Stimulated activated CD4-positive, alpha-beta T cell treated with anti-CD3 and anti-CD28 coated beads, Interleukin-1b, Interleukin-23, amount 100 ng/mL, for 1 hour (primary cell): ENCODE results near the gene LDLRAD3.
"Not testable (repeated sequence)": the region's sequence is repeated elsewhere in the genome, so short reads cannot be mapped to it uniquely, and the experiment has no call there.

ENCODE experiments used
- DNase-seq, 2 donors: peaks; one replicate each; pipeline ENCODE4 v3.0.0-alpha.2; 2020; ENCODE audit warnings: low read depth in 2 of 2

The LDLRAD3 gene

DNA sequence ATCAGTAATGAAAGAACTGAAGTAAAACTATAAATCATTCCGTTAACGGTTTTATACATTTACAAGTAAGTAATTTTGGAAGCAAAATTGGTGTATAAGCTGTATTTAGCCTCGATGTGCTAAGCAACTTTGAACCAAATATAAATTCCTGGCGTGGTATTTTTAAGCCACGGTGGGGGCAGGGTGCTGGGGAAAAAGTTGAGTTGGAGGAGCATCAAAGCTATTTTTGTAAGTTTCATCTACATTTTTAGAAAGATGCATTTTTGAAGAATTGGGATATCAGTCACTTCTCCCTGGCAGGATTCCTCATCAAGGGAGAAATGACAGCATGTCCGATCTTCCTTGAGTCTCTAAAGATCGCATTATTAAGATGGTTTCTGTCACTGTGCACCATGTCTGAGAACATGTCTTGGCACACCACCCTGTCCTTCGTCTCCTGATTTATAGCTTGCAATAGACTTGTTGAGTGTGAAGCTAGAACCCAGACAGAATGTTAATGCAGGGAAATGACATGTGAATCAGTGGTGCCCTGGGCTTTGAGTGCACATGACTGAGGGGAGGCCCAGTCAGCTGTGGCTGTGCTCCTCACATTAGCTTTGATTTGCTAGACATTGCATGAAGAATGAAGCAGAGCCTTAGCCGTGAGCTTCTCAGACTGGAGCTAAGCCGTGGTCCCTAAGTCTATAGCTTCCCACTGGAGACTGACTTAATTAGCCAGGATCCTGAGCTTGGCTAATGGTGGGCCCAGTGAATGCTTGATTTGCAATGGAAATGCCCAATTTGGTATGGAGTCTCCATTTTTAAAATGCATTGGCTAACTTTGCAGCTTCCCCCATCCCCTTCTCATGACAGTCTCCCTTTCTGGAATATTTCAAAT lies 218.4 kb downstream of the LDLRAD3 start:
- DNase-seq = no peak

DNA sequence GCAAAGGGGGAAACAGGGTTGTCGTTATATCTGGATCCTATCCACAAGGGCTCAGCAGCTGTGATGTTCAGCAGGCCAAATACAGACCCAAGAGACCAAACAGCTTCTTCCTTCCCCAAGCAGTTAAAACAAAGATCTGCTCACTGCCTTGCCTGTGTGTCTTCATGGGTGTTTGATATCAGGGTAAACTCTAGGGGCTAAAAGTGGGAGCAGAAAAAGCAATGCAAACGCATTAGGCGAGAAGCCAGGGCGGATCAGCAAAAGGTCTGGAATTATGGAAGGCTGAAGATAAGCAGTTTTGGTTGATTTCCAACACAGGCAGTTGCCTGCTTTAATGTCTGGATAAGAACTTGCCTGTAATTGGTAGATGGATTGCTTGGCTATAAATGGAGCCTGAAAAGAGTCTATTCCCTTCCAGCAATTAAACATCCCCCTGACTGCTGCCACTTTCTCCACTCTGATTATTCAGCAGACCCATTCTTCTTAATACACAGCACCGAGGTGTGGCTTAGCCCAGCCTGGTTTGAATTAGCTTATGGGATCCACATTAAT lies 219.1 kb downstream of the LDLRAD3 start:
- DNase-seq = no peak

DNA sequence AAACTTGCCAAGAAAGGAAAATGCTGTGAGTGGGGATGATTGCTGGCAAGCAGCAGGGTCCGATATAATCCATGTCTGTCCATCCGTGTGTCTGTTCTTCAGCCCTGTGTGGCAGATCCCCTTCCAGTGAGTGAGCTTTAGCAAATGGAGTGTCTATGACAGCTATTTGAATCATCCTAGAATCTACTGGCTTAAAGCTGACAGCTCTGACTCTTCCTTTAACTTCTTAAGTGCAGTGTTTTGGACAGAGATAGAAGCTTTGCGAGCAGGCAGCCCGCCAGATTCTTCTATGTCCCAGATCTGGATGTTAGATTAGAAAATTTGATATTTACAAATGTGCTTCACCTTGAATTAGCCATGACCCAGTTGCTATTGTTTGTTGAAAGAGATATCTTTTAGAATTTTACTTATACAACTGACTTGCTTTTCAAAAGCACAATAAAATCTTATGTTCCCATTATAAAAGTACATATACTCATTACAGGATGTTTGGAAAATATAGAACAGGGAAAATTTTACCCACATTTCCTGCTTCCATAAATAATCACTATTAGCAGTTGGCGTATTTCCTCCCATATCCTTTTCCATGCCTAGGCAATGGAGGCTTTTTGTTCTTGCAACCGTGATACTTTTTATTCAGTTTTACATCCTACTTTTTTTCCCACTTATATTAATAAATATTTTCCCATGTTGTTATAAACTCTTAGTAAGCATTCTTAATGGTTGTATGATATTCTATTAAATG lies 220.8 kb downstream of the LDLRAD3 start:
- DNase-seq = no peak

DNA sequence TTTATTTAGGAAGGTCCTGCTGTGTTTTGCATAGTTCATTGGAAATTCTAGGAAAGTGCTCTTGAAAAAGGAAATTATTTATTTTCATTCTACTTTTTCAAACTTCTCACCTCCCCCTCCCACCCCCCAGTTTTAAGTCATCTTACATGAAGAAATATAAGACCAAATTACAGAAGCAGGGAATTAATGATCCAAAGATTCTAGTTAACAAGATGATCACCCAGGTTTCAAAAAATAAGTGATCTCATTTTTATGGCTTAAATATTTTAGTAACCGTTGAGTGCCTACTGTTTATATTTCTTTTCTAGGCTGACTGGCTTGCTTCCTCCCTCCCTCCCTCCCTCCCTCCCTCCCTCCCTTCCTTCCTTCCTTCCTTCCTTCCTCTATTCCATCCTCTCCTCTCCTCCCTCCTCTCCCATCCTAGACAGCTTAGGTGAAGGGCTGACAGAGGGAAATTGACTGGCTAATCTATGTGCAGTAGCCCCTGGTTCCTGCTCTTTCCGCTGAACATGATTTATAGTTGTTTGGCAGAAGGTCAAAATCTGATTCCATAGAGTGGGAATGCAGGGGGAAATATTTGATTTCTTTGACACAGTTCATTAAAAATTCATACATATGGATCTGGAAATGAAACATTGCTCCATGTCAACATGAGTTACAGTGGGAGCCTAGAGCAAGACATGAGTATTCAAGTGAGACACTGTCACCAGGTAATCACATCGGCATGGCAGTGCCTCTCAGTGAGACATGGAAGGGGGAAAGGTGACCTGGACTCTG lies 221.9 kb downstream of the LDLRAD3 start:
- DNase-seq = no peak

DNA sequence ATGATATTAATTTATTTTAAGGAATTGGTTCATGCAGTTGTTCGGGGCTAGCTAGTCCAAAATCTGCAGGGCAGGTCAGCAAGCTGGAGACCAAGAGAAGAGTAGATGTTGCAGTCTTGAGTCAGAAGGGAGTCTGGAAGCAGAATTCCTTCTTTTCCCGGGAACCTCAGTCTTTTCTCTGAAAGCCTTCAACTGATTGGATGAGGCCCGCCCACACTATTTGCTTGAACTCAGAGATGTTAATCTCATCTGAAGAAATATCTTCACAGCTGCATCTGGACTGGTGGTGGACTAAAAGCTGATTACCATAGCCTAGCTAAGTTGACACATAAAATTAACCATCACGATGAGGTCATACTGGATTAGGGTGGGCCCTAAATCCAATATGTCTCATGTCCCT lies 223.2 kb downstream of the LDLRAD3 start:
- no peak for DNase-seq

DNA sequence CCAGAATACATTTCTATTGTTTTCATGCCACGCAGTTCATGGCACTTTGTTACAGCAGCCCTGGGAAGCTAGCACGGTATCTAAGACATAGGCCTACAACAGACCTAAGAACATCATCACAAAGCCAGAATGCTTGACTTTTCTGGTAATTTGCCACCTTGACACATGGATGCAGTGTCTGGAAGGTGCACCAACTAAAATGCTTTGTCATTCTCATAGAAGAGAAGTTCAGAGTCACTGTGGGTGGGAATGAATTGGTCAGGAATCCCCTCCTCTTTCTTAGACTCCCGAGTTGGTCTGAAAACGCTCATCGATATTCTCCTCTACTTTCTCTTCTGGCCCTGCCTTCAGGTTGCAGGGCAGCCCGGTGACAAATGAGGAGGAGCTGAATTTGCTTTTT lies 223.9 kb downstream of the LDLRAD3 start:
- DNase-seq = no peak

DNA sequence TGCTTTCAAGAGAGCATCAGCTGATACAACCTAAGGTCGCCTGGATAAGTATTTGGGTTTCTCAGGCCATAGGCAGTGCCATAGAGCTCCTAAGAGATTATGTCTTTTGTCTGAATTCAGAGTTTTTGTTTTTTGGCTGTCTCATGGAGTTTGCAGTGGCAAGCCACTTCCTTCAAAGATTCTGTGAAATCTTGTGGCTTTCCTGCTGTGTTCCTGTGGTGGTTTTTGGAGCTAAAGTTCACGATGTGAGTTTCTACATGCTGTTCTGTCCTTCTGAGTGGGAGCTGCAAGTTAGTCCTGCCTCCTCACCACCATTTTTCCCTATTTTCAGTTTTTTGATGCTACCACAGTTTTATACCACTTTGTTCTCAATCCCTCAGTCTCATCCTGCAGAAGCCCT lies 234.0 kb downstream of the LDLRAD3 start:
- DNase-seq = no peak

DNA sequence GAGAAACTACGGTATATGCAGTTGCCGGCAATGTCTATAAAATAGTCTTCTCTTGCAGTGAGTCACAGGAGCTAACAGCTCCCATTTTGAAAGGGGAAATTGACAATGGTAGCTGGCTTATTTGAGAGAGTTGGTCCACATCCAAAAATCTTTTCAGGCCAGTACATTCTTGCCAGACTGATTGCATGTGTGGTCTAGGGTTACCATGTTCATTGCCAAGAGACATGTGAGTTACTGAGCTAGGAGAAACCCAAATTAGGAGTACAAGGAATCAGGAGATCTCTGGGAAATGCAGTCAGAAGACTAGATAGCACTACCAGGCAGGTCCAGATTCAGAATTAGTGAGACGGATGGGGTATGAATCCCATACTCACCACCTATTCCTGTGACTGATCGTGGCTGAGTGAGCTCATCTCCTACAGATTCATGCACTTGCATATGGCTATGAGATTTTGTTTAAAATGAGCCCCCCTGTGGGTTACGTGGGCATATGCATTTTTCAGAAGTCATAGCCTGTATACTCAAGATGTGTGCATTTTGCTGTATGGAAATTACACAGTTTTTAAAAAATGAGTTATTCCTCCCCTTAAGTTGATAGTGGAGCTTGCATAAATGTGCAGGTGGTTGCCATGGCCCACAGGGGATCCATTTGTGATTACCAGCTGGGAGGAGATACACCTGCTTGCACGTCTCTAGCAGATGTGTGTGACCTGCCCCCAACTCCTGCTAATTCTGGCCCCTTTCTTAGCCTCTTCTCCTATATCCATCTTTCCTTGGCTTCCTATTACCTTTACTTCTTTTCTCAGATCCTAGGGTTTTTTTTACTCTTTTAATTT lies 242.7 kb downstream of the LDLRAD3 start:
- no peak for DNase-seq

DNA sequence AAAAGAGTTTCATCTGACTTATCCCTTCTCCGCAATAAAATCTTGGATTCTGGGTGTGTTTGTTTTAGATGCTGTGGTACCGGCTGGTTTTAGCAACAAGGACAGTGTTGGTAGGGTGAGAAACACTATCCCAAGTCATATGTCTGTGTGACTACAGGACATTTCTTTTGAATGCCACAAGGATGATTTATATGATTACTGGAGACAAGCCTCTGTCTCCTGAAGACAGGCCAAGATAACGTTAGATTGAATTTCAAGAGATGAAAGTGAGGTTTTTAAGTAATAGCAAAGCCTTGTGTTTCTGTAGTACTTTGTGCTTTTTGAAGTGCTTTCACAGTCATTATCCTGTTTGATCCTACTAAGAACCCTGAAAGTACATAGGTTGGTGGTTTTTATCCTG lies 243.8 kb downstream of the LDLRAD3 start:
- DNase-seq = no peak

DNA sequence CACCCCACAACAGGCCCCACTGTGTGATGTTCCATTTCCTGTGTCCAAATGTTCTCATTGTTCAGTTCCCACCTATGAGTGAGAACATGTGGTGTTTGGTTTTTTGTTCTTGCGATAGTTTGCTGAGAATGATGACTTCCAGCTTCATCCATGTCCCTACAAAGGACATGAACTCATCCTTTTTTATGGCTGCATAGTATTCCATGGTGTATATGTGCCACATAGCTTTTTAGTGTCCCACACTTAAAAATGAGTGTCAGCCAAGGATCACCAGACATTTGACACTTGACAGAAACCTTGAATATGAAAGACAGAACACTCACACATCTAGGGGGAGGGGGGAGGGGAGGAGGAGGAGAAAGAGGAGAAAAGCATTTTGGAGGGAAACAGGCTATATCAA lies 245.9 kb downstream of the LDLRAD3 start:
- not testable (repeated sequence) for DNase-seq

DNA sequence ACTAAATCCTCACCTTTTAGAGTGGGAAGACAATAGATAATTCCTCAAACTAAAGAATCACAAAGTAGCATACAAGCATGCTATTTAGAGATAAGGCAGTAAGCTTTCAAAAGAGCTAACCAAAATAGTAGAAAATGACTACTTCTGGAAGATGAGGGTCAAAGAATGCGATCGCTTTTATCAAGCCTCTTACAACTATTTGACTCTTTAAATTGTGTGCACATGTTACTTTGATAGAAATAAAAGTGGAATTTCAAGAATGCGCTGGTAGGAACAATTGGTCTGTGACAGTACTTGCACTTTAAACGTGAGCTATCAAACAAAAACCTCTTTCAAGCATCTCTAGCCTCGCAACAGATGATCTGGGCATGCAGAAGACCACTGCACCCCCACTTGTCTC lies 248.1 kb downstream of the LDLRAD3 start:
- no peak for DNase-seq

DNA sequence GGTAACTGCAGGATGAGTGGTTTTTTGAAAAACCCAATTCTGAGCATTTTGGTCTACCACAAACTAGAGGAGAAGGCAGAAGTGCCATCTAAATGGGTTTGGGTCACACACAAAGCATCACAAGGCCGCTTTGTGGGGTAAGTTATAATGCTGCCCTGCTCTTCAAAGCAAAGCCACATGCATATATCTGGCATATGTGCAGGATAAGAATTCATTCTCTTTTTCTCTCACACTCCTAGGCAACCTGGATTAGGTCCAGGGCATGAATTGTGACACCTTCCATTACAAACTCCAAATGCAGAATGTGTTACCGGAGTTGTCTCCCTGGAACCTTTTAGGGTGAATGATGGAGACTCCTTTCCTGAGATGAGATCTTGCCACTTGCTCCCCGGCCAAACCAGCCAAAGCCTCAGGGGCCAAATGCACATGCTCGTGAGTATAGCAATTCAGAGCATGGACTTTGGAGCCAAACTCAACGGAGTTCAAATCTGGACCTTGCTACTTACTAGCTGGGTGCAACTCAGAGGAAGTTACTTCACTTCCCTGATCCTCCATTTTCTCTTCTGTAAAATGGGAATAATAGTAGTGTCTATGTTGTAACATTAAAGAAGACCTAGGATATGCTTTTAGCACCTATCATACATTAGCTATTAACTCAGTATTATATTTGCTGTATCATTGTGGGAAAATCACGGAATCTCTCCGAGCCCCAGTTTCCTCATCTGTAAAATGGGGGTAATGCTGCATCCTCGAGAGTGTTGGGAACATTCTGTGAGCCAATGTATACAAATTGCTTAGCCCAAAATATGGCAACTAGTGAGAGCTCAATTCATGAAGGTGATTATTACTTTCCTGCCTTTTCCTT lies 248.8 kb downstream of the LDLRAD3 start:
- no peak for DNase-seq

DNA sequence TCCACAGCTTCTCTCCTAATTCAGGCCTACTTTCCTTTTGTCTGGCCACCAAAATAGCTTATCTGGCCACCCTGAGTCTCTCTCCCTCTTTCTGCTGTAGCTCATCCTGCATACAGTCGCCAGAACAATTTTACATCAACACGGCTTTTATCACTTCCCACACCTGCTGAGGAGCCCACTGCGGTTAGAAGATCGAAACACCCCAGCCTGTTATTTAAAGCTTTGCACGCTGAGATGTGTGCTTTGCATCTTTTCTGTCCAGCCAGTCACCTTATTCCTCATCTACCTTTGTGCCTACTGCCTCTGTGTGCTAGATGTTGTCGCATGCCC lies 249.4 kb downstream of the LDLRAD3 start:
- DNase-seq = no peak

DNA sequence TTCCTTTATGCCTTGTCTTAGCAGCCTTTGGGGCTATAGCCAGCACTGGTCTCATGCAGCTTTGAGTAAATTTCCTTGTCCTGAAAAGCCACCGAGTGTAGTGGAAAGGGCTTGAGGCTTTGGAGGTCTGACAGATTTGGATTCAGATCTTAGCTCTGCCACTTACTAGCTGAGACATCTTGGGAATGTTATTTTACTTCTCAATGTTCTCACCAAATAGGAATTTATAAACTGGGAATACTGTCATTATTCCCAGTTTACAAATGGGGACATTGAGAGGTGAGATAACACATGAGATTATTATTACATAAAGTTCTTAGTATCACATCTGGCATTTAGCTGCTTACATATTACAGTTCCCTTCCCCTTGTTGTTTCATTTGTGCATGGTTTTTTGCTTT lies 249.9 kb downstream of the LDLRAD3 start:
- no peak for DNase-seq

DNA sequence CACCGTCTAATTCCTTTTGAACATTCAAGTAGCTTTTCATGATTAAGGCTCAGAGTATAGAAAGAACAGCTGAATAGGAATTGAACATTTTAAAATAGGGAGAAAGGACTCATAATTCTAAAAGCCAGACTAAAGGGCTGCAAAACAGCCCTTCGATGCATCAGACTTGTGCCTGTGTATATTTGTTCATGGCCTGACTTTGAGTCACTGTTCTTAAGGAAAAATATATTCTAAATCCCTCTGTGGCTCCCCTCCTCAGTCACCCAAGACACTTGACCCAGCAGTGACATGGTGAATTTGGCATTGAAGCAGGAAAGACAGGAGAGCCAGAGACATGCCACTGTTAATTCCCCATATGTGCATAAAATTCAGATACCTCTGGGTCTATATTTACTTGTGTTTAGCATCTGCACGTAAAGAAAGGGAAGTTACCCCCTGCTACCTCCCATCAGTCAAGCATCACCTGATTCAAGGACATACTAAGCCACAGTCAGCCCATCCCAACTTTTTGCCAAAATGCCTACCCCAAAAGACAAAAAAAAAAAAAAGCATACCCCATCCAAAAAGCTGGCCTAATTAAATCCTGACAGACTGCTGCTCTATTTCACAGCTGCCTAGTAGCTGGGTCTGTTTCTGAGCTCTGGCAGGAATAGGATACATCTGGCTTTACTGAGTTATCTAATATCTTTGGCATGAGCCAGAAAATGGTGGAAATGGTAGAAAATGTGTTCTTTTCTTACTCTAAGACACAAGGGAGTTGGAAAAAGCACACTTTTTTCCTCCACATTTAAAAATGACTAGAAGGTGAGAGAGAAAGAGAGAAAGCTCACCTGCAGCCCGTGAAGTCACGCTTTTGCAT lies 251.9 kb downstream of the LDLRAD3 start:
- DNase-seq = no peak

DNA sequence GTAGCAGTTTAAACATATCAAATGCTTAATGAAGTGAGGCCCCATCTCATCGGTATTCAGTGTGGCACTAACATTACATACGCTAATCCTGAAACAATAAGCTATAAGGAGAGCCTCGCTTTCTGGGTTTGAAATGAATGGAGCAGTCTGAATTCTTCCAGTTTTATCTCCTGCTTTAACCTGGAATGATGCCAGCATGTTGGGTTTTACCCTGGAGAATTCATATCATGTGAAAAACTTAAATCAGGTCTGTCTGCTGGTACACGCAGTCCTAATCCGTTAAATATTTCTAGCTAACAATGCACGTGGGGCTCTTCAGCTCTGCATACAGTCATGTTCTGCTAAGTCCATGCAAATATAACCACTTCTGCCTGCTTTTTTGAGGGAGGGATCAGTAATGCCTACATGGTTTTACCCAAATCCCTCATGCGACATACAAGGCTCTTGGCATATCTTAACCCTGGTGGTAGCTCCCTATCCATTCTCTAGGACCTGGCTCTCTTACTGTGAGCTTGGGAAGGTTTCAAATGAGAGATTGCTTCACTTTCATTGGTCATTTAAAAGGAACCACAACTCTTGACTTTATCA lies 252.6 kb downstream of the LDLRAD3 start:
- DNase-seq = no peak

DNA sequence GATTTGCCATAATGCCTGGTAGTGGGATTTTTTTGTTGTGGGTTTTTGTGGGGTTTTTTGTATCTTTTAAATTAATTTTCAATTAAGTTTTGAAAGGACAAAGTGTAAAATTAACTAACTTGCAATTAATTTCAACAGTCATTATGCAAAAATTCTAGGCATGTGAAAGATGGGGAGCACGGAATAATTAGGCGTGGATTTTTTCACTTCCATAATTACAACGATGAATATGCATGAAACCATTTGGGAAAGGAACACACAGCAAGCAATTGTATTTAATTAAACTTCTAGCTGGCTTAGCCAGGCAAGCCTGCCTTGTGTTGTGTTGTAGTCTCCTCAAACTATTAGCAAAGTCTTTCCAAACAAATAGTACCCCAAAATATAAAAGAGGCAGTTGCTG lies 257.5 kb downstream of the LDLRAD3 start:
- DNase-seq = no peak

DNA sequence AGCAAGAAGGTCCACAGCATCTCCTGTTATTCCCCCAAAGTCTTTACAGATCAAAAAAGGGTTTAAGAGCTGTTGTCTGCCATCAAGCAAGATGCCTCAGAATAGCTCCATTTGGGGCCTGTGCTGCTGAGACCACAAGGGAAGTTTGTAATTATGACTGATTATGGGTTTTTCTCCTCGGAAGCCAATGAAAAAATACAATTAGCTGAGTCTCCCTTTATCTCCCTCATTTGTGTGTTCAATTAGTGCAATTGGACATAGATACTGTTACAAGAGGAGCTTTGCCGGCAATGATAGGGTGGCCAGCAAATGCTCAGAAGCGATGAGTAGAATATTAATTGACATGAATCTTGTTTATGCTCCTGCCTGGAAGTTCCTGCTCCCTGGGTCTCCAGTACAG lies 261.7 kb downstream of the LDLRAD3 start:
- no peak for DNase-seq

DNA sequence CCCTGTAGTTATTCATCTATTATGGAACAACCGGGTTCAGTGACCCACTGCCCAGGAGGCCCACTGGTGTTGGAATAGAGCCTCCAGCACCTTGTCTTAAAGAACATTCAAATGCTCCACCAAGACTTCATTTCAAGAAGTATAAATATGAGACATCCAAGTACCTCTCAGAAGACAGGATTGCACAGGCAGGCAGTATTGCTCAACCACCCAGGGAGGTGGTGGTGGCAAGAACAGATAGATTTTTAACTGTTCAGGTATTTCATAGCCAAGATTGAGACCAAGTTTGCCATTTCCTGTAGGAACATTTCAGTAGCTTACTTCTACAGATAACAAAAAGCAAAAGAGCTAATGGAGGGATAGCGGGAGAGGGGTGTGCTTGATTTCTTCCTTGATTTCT lies 266.7 kb downstream of the LDLRAD3 start:
- no peak for DNase-seq
